HEK293 (cell line): ENCODE results near the gene CLPTM1.

Experiments
- CTCF ChIA-PET: fragments of 350-600 bp; formaldehyde crosslinking; extraction: SDS; loops from one replicate; lab custom pipeline; 2021; ENCODE audit warnings: antibody characterized with exemption; lab: Yijun Ruan, JAX
- POLR2A ChIA-PET: fragments of 300-600 bp; formaldehyde crosslinking; extraction: SDS; loops from one replicate; lab custom pipeline; 2020; ENCODE audit warnings: antibody characterized with exemption, inconsistent platforms; lab: Yijun Ruan, JAX
- H3K27ac ChIP-seq: fragments of 200-500 bp; sonication (Bioruptor generic); 2 replicates; pipeline ENCODE4 v1.5.1; 2014; ENCODE audit warnings: low read depth, low read length, control low read depth, inconsistent platforms; ENCODE audit errors: extremely low read depth
- H3K36me3 ChIP-seq, 2 experiments: fragments of 200-500 bp in 1 of 2; sonication (Bioruptor generic) in 1 of 2; 1 replicate in 1 of 2; 2 replicates in 1 of 2; pipeline ENCODE4 v1.5.1; 2014 to 2017; ENCODE audit warnings: inconsistent platforms in 2 of 2, low read length in 2 of 2; ENCODE audit not compliant: control insufficient read depth in 2 of 2, insufficient read depth in 1 of 2
- H3K4me1 ChIP-seq: fragments of 200-500 bp; sonication (Bioruptor generic); 2 replicates; pipeline ENCODE4 v1.5.1; 2014; ENCODE audit warnings: mild to moderate bottlenecking, low read length, inconsistent platforms; ENCODE audit not compliant: control insufficient read depth, insufficient read depth
- H3K4me3 ChIP-seq: 2 replicates; pipeline ENCODE4 v1.5.1; 2011; ENCODE audit warnings: low read depth, mild to moderate bottlenecking, control low read depth, low read length, moderate library complexity
- H3K9me3 ChIP-seq: fragments of 200-500 bp; sonication (Bioruptor generic); 2 replicates; pipeline ENCODE4 v1.5.1; 2014; ENCODE audit warnings: low read depth, low read length, inconsistent platforms; ENCODE audit not compliant: control insufficient read depth, insufficient read depth
- AEBP2 ChIP-seq: fragments of 450-650 bp; formaldehyde crosslinking; IDR thresholded peaks from 2 replicates; pipeline ENCODE4 v1.5.1; 2016; ENCODE audit warnings: missing biosample characterization, missing genetic modification characterization, borderline replicate concordance
- BCL11A ChIP-seq: fragments of 450-650 bp; formaldehyde crosslinking; IDR thresholded peaks from 2 replicates; pipeline ENCODE4 v1.5.1; 2016; ENCODE audit warnings: low read depth, missing biosample characterization, missing genetic modification characterization
- EGR2 ChIP-seq: fragments of 450-650 bp; formaldehyde crosslinking; IDR thresholded peaks from 2 replicates; pipeline ENCODE4 v1.5.1; 2016; ENCODE audit warnings: low read depth, missing biosample characterization, missing genetic modification characterization
- ELK4 ChIP-seq: IDR thresholded peaks from 2 replicates; pipeline ENCODE4 v1.6.1; 2011; ENCODE audit warnings: mild to moderate bottlenecking, low read depth, low read length, borderline replicate concordance
- GLIS1 ChIP-seq: fragments of 450-650 bp; formaldehyde crosslinking; IDR thresholded peaks from 2 replicates; pipeline ENCODE4 v1.5.1; 2016; ENCODE audit warnings: missing biosample characterization, missing genetic modification characterization
- KLF16 ChIP-seq: fragments of 450-650 bp; formaldehyde crosslinking; IDR thresholded peaks from 2 replicates; pipeline ENCODE4 v1.5.1; 2017; ENCODE audit warnings: missing biosample characterization, missing genetic modification characterization
- MEIS1 ChIP-seq: sonication (generic); formaldehyde crosslinking; IDR thresholded peaks from 2 replicates; pipeline ENCODE4 v1.8.1; 2022; ENCODE audit warnings: missing genetic modification reagents, mild to moderate bottlenecking, borderline replicate concordance
- PATZ1 ChIP-seq: fragments of 450-650 bp; formaldehyde crosslinking; IDR thresholded peaks from 2 replicates; pipeline ENCODE4 v1.5.1; 2016; ENCODE audit warnings: missing biosample characterization, missing genetic modification characterization
- TRIM28 ChIP-seq: IDR thresholded peaks from 2 replicates; pipeline ENCODE4 v1.6.1; 2011; ENCODE audit warnings: low read length, control low read depth, borderline replicate concordance
- WT1 ChIP-seq: fragments of 450-650 bp; formaldehyde crosslinking; IDR thresholded peaks from 2 replicates; pipeline ENCODE4 v1.5.1; 2016; ENCODE audit warnings: missing biosample characterization, missing genetic modification characterization
- ZBTB17 ChIP-seq: fragments of 450-650 bp; formaldehyde crosslinking; IDR thresholded peaks from 2 replicates; pipeline ENCODE4 v1.5.1; 2016; ENCODE audit warnings: missing biosample characterization, missing genetic modification characterization
- ZBTB21 ChIP-seq: fragments of 450-650 bp; formaldehyde crosslinking; IDR thresholded peaks from 2 replicates; pipeline ENCODE4 v1.5.1; 2017; ENCODE audit warnings: missing biosample characterization, missing genetic modification characterization
- ZFHX2 ChIP-seq: fragments of 450-650 bp; formaldehyde crosslinking; conservative IDR thresholded peaks from 2 replicates; pipeline ENCODE4 v1.5.1; 2016; ENCODE audit warnings: missing biosample characterization, missing genetic modification characterization
- ZNF157 ChIP-seq: fragments of 450-650 bp; formaldehyde crosslinking; IDR thresholded peaks from 2 replicates; pipeline ENCODE4 v1.5.1; 2016; ENCODE audit warnings: missing biosample characterization, missing genetic modification characterization
- ZNF211 ChIP-seq: fragments of 450-650 bp; formaldehyde crosslinking; IDR thresholded peaks from 2 replicates; pipeline ENCODE4 v1.5.1; 2016; ENCODE audit warnings: low read depth, missing biosample characterization, missing genetic modification characterization
- ZNF239 ChIP-seq: fragments of 450-650 bp; formaldehyde crosslinking; IDR thresholded peaks from 2 replicates; pipeline ENCODE4 v1.5.1; 2016; ENCODE audit warnings: missing biosample characterization, missing genetic modification characterization
- ZNF302 ChIP-seq: fragments of 450-650 bp; formaldehyde crosslinking; IDR thresholded peaks from 2 replicates; pipeline ENCODE4 v1.5.1; 2016; ENCODE audit warnings: missing biosample characterization, missing genetic modification characterization, low read depth
- ZNF354C ChIP-seq: fragments of 450-650 bp; formaldehyde crosslinking; IDR thresholded peaks from 2 replicates; pipeline ENCODE4 v1.5.1; 2016; ENCODE audit warnings: missing biosample characterization, missing genetic modification characterization, low read depth, borderline replicate concordance
- ZNF366 ChIP-seq: fragments of 450-650 bp; formaldehyde crosslinking; conservative IDR thresholded peaks from 2 replicates; pipeline ENCODE4 v1.5.1; 2016; ENCODE audit warnings: missing biosample characterization, missing genetic modification characterization
- ZNF473 ChIP-seq: fragments of 450-650 bp; formaldehyde crosslinking; IDR thresholded peaks from 2 replicates; pipeline ENCODE4 v1.5.1; 2017; ENCODE audit warnings: missing biosample characterization, missing genetic modification characterization
- ZNF518A ChIP-seq: fragments of 450-650 bp; formaldehyde crosslinking; conservative IDR thresholded peaks from 2 replicates; pipeline ENCODE4 v1.5.1; 2016; ENCODE audit warnings: low read depth, missing biosample characterization, missing genetic modification characterization
- ZNF529 ChIP-seq: fragments of 450-650 bp; formaldehyde crosslinking; IDR thresholded peaks from 2 replicates; pipeline ENCODE4 v1.5.1; 2017; ENCODE audit warnings: missing genetic modification characterization, missing biosample characterization; ENCODE audit not compliant: insufficient replicate concordance
- ZNF548 ChIP-seq: fragments of 450-650 bp; formaldehyde crosslinking; IDR thresholded peaks from 2 replicates; pipeline ENCODE4 v1.5.1; 2016; ENCODE audit warnings: missing biosample characterization, missing genetic modification characterization
- ZNF621 ChIP-seq: fragments of 450-650 bp; formaldehyde crosslinking; IDR thresholded peaks from 2 replicates; pipeline ENCODE4 v1.5.1; 2017; ENCODE audit warnings: missing biosample characterization, missing genetic modification characterization
- ZNF660 ChIP-seq: fragments of 450-650 bp; IDR thresholded peaks from 2 replicates; pipeline ENCODE4 v1.5.1; 2018; ENCODE audit warnings: missing biosample characterization, mild to moderate bottlenecking, missing genetic modification characterization
- ZNF670 ChIP-seq: fragments of 450-650 bp; formaldehyde crosslinking; IDR thresholded peaks from 2 replicates; pipeline ENCODE4 v1.5.1; 2016; ENCODE audit warnings: missing biosample characterization, missing genetic modification characterization, low read depth
- ZNF707 ChIP-seq: fragments of 450-650 bp; formaldehyde crosslinking; IDR thresholded peaks from 2 replicates; pipeline ENCODE4 v1.5.1; 2016; ENCODE audit warnings: missing biosample characterization, missing genetic modification characterization

Gene CLPTM1

GRCh38 chr19:44943801-44944249 is 11.4 kb upstream of the CLPTM1 start:
- Histone ChIP-seq H3K36me3 (no peaks in the 10 kb centered on the region), H3K4me1 (no peaks in the 10 kb centered on the region), H3K27ac (no peak overlapping the region), H3K9me3 (no peaks in the 10 kb centered on the region), H3K4me3 (no peak overlapping the region)
- POLR2A ChIA-PET: no interaction called here
- CTCF ChIA-PET: interaction anchor here (0.7 kb wide), 2 partner anchors 41 to 1347 kb away, joined by 3 to 4 read pairs; no protein-coding TSS in a partner anchor
- TF ChIP-seq ZNF157: no peak
- peak; percentile 53 for TF ChIP-seq EGR2 (tag by site-specific recombination)
- no peak for TF ChIP-seq ZNF707
- no peak for TF ChIP-seq ZBTB17 (tag by site-specific recombination)
- TF ChIP-seq PATZ1 (tag by site-specific recombination): 0 out of 2 replicates have a peak, but pooled peaks have one; percentile 2
- no peak for TF ChIP-seq ZNF548
- TF ChIP-seq ZNF529: no peak
- no peak for TF ChIP-seq WT1 (tag by site-specific recombination)
- TF ChIP-seq ZBTB21: no peak
- no peak for TF ChIP-seq MEIS1 (CRISPR knock-in tag)
- no peak for TF ChIP-seq TRIM28
- 0 out of 2 replicates have a peak, but pooled peaks have one; percentile 36 for TF ChIP-seq ZFHX2

- Histone ChIP-seq H3K27ac (no peak overlapping the region), H3K4me1 (no peaks in the 10 kb centered on the region), H3K4me3 (no peak overlapping the region), H3K9me3 (no peaks in the 10 kb centered on the region), H3K36me3 (peaks cover 0 to 4% of the 10 kb centered on the region in 2 experiments; a peak in 1 of 3 replicates)
- ChIA-PET CTCF (interaction anchor here (0.6 kb wide), 1 partner anchor 167 kb away, joined by 4 read pairs; no protein-coding TSS in a partner anchor), POLR2A (no interaction called here)
- TF ChIP-seq ZNF366 (tag by site-specific recombination) (no peak), ELK4 (no peak), ZNF473 (tag by site-specific recombination) (no peak), AEBP2 (tag by site-specific recombination) (no peak), ZNF239 (tag by site-specific recombination) (no peak), ZNF302 (tag by site-specific recombination) (no peak), ZNF518A (tag by site-specific recombination) (no peak), ZNF354C (tag by site-specific recombination) (no peak), GLIS1 (tag by site-specific recombination) (no peak), ZNF670 (tag by site-specific recombination) (no peak), BCL11A (tag by site-specific recombination) (no peak), ZNF621 (no peak), ZNF660 (tag by site-specific recombination) (no peak), KLF16 (no peak), ZNF211 (tag by site-specific recombination) (no peak), ZNF157 (no peak)
Measured at GRCh38 chr19:44947041-44947581, 8.1 kb upstream of the CLPTM1 start.
